Mucosa of descending colon (tissue), 3 donors: ENCODE data around the gene ALOX15B. TPM values are rescaled to one million over a fixed set of nuclear protein-coding genes. Genes with fewer than 3 reads are reported as not detected.

Experiments
- ATAC-seq: fragments of 200-7000 bp; cut with Tn5 transposase; one replicate; pipeline ENCODE4 v1.9.1; 2020; ENCODE audit warnings: mild to moderate bottlenecking, moderate library complexity
- DNase-seq, 3 donors: peaks; one replicate each; pipeline ENCODE4 v3.0.0-alpha.2; 2020
- H3K36me3 ChIP-seq: fragments of 200-600 bp; one replicate; pipeline ENCODE4 v1.8.0; 2021; ENCODE audit warnings: low read depth, mild to moderate bottlenecking
- H3K4me1 ChIP-seq: fragments of 200-600 bp; one replicate; pipeline ENCODE4 v1.8.0; 2021; ENCODE audit warnings: low read depth, mild to moderate bottlenecking
- H3K4me3 ChIP-seq: fragments of 200-600 bp; one replicate; pipeline ENCODE4 v1.8.0; 2021; ENCODE audit warnings: mild to moderate bottlenecking
- H3K9me3 ChIP-seq: fragments of 200-600 bp; one replicate; pipeline ENCODE4 v1.8.0; 2021; ENCODE audit warnings: mild to moderate bottlenecking
- intact Hi-C, 2 donors: fragments of 100-400 bp; cut with DNase I in 1 of 2; cut with micrococcal nuclease in 1 of 2; formaldehyde crosslinking; loops; one replicate each; pipeline versions ENCODE4 v1.11.0 to v1.11.1; 2022; cut with DNase I, micrococcal nuclease
- total RNA-seq, 3 donors: library from RNA; stranded (reverse); fragmentation: NEBNext Ultra II Directional in 2 of 3; extraction: Animal tissue kit (Norgen Biotek cat#: 25700) in 2 of 3; gene quantifications; one replicate each; pipeline versions ENCODE4 v1.2.1 to v1.2.4, GENCODE V29; 2021 to 2023
- TF ChIP-seq, protein P1 (sequence below): fragments of 200-600 bp; IDR thresholded peaks from one replicate; pipeline ENCODE4 v1.8.0; 2022; ENCODE audit warnings: antibody characterized with exemption, mild to moderate bottlenecking
- donor health status: DM: no; HTN: no; CAD: no; lungs with moderate emphysema.
- donor health status: DM: no; HTN: no; CAD: no.
- donor health status: DM: no; HTN: yes; CAD: no.

Gene ALOX15B
- total RNA-seq, 3 donors from 2014 or later = 0.66 to 1.3 (median 1.1) TPM

GRCh38 chr17:8012045-8012580 lies 26.7 kb upstream of the ALOX15B start:
- DNase-seq (no peak), ATAC-seq (no peak)
- peaks cover 17% of the 10 kb centered on the region for H3K4me1 ChIP-seq
- TF ChIP-seq, protein P1, sequence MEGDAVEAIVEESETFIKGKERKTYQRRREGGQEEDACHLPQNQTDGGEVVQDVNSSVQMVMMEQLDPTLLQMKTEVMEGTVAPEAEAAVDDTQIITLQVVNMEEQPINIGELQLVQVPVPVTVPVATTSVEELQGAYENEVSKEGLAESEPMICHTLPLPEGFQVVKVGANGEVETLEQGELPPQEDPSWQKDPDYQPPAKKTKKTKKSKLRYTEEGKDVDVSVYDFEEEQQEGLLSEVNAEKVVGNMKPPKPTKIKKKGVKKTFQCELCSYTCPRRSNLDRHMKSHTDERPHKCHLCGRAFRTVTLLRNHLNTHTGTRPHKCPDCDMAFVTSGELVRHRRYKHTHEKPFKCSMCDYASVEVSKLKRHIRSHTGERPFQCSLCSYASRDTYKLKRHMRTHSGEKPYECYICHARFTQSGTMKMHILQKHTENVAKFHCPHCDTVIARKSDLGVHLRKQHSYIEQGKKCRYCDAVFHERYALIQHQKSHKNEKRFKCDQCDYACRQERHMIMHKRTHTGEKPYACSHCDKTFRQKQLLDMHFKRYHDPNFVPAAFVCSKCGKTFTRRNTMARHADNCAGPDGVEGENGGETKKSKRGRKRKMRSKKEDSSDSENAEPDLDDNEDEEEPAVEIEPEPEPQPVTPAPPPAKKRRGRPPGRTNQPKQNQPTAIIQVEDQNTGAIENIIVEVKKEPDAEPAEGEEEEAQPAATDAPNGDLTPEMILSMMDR = no peak
- H3K36me3 ChIP-seq = no peaks in the 10 kb centered on the region
- H3K9me3 ChIP-seq = no peaks in the 10 kb centered on the region
- intact Hi-C loops = no loop called here
- H3K4me3 ChIP-seq = no peak overlapping the region

DNA sequence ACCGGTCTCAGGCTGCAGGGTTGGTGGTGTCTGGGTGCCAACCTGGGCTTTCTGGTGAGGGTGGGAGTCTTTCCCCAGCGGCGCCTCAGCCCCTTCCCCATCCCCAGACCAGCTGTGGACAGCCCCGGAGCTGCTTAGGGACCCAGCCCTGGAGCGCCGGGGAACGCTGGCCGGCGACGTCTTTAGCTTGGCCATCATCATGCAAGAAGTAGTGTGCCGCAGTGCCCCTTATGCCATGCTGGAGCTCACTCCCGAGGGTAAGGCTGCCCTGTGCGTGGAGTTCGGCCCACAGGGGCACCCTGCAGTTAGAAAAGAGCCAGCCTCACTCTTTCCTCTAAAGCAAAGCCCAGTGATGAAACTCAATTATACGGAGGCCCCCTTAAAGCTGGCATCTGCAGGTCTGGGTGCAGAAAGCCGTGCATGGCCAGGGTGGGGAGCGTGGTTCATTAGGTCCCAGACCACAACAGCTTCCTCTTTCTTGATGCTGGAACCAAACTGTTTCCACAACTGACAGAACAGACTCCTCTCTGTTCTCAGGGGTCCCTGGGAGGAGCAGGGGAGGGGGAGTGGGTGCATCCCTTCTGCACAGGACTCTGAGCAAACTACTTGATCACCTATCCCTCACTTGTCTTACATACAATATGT lies 25.7 kb upstream of the ALOX15B start:
- no peak overlapping the region for H3K4me3 ChIP-seq
- ATAC-seq = no peak
- peaks cover 18% of the 10 kb centered on the region for H3K4me1 ChIP-seq
- intact Hi-C loops = no loop called here
- no peaks in the 10 kb centered on the region for H3K9me3 ChIP-seq
- TF ChIP-seq, protein P1 = no peak
- no peaks in the 10 kb centered on the region for H3K36me3 ChIP-seq
- DNase-seq = no peak

DNA sequence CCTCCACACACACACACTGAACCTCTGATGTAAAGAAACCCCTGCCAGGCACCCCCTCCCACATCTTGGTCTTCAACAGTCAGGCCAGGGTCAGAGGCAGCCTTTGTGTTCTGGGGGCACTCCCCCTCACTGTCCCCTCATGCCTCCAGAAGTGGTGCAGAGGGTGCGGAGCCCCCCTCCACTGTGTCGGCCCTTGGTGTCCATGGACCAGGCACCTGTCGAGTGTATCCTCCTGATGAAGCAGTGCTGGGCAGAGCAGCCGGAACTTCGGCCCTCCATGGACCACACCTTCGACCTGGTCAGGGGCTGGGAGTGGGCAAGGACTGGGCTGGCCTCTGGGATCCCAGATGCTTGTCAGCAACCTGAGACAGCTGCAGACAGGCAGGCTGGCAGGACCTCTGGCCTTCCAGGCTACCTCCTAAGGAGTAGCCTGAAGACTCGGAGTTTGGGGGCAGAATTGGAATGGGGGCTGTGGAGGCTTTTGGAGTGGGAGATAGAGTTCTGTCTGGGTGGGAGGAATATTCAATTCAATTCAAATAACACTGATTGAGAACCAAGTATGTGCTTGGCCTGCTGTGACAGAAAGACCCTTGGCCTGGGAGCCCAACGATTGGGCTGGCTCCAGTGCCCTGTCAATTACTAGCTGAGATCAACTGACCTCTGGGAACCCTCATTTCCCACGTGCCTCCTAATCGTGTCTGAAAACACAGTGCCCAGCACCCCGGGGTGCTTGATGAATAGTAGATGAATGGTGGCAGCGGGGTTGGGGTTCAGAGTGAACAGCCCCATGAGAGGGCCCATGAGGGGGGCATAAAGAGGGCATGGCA lies 24.9 kb upstream of the ALOX15B start:
- TF ChIP-seq, protein P1 = no peak
- H3K36me3 ChIP-seq = no peaks in the 10 kb centered on the region
- intact Hi-C loops = no loop called here
- DNase-seq = no peak
- H3K9me3 ChIP-seq = no peaks in the 10 kb centered on the region
- peaks cover 18% of the 10 kb centered on the region for H3K4me1 ChIP-seq
- H3K4me3 ChIP-seq = no peak overlapping the region
- ATAC-seq = no peak

- Histone ChIP-seq H3K9me3 (no peaks in the 10 kb centered on the region), H3K4me3 (no peak overlapping the region), H3K36me3 (no peaks in the 10 kb centered on the region), H3K4me1 (peaks cover 18% of the 10 kb centered on the region)
- DNase-seq = no peak
- no peak for ATAC-seq
- intact Hi-C loops = no loop called here
- TF ChIP-seq, protein P1 = no peak
These were observed 24.4 kb upstream of the ALOX15B start for GRCh38 chr17:8014558-8014850.

DNA sequence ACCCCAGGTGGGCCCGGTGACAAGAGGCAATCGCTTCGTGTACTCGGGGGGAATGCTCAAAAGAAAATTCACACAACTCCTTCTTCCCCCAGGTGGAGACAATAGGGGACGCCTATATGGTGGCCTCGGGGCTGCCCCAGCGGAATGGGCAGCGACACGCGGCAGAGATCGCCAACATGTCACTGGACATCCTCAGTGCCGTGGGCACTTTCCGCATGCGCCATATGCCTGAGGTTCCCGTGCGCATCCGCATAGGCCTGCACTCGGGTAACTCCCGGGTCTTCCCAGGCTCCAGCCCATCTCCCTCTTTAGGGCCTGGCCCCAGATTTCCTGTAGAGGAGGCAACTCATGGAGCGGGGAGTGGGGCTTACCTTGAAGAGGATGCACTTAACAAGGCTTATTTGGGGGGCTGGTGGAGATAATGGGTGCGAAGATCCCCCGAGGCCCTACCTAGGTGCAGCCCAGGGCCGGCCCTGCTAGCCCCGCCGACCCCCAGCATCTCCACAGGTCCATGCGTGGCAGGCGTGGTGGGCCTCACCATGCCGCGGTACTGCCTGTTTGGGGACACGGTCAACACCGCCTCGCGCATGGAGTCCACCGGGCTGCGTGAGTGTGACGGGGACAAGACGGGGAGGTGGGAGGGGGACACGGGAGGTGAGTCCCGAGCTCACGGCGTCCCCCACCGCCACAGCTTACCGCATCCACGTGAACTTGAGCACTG lies 23.5 kb upstream of the ALOX15B start:
- ATAC-seq (no peak), DNase-seq (no peak)
- Histone ChIP-seq H3K36me3 (no peaks in the 10 kb centered on the region), H3K4me3 (no peak overlapping the region), H3K4me1 (peaks cover 18% of the 10 kb centered on the region), H3K9me3 (no peaks in the 10 kb centered on the region)
- TF ChIP-seq, protein P1 = no peak
- intact Hi-C loops = no loop called here
